Measurements from ENCODE around the gene IQCH. TPM values are rescaled to one million over a fixed set of nuclear protein-coding genes. Genes with fewer than 3 reads are reported as not detected.

The IQCH gene
- total and polyA plus RNA-seq, 9 of the 15 experiments (the other 6 are each of a cell fraction or from before 2014, with no cell fraction given), result 1.8 to 3.9 (median 2.7) TPM

GRCh38 chr15:67521029-67521782 is 266.6 kb downstream of the IQCH start, which contains the start of gene C15orf61 (continued):
- TF ChIP-seq, protein P1, sequence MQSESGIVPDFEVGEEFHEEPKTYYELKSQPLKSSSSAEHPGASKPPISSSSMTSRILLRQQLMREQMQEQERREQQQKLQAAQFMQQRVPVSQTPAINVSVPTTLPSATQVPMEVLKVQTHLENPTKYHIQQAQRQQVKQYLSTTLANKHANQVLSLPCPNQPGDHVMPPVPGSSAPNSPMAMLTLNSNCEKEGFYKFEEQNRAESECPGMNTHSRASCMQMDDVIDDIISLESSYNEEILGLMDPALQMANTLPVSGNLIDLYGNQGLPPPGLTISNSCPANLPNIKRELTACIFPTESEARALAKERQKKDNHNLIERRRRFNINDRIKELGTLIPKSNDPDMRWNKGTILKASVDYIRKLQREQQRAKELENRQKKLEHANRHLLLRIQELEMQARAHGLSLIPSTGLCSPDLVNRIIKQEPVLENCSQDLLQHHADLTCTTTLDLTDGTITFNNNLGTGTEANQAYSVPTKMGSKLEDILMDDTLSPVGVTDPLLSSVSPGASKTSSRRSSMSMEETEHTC (IDR thresholded peaks at IDR 0.05), result peak; percentile 32; the same call in 1 of the 2 replicates
- TF ChIP-seq TEAD2 (tag; IDR thresholded peaks at IDR 0.05), result no peak
- peak; percentile 59; the same call in 1 of the 2 replicates for TF ChIP-seq TARDBP (IDR thresholded peaks at IDR 0.05)
- TF ChIP-seq TAF9B (IDR thresholded peaks at IDR 0.05; ENCODE audit: partially characterized antibody), result peak; percentile 15
- TF ChIP-seq, protein P2, sequence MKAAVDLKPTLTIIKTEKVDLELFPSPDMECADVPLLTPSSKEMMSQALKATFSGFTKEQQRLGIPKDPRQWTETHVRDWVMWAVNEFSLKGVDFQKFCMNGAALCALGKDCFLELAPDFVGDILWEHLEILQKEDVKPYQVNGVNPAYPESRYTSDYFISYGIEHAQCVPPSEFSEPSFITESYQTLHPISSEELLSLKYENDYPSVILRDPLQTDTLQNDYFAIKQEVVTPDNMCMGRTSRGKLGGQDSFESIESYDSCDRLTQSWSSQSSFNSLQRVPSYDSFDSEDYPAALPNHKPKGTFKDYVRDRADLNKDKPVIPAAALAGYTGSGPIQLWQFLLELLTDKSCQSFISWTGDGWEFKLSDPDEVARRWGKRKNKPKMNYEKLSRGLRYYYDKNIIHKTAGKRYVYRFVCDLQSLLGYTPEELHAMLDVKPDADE (conservative IDR thresholded peaks at IDR 0.05; ENCODE audit: control insufficient read depth, low read depth, low read length), result peak; percentile 51
- peak; percentile 56 for TF ChIP-seq TBP (optimal IDR thresholded peaks at IDR 0.05; ENCODE audit: low read depth, low read length)
- TF ChIP-seq PTTG1 (tag; IDR thresholded peaks at IDR 0.05; ENCODE audit: low read depth), result no peak
- TF ChIP-seq ZNF436 (CRISPR knock-in tag; IDR thresholded peaks at IDR 0.05), result no peak
- peak; percentile 39; the same call in 1 of the 2 replicates for TF ChIP-seq MBD2 (IDR thresholded peaks at IDR 0.05; ENCODE audit: borderline replicate concordance, low read depth)
- TF ChIP-seq ZNF740 (CRISPR knock-in tag; IDR thresholded peaks at IDR 0.05), result peak; percentile 54; the same call in 1 of the 2 replicates
- no peak for TF ChIP-seq ZNF740 (tag; IDR thresholded peaks at IDR 0.05)
- no peak for TF ChIP-seq ETV6 (IDR thresholded peaks at IDR 0.05; ENCODE audit: borderline replicate concordance in 1 of 2, low read depth in 2 of 2, low read length in 1 of 2)
- peak; percentile 88; the same call in 1 of the 2 replicates for TF ChIP-seq ETV6 (CRISPR knock-in tag; IDR thresholded peaks at IDR 0.05; ENCODE audit: borderline replicate concordance)
- TF ChIP-seq DLX4 (CRISPR knock-in tag; IDR thresholded peaks at IDR 0.05), result no peak
- TF ChIP-seq TEAD4 (IDR thresholded peaks at IDR 0.05; ENCODE audit: low read length), result no peak
- peak; percentile 87; the same call in 1 of the 2 replicates for TF ChIP-seq TEAD4 (CRISPR knock-in tag; IDR thresholded peaks at IDR 0.05; ENCODE audit: borderline replicate concordance)
- TF ChIP-seq CBX3 (IDR thresholded peaks at IDR 0.05; ENCODE audit: borderline replicate concordance in 1 of 2, low read length in 2 of 2), result peak in 1 of 2 experiments; percentile 40; a peak in 1 of 3 replicates
- peak; percentile 72; the same call in 1 of the 2 replicates for TF ChIP-seq MED1 (CRISPR knock-in tag; IDR thresholded peaks at IDR 0.05; ENCODE audit: borderline replicate concordance)
- TF ChIP-seq HNRNPL (IDR thresholded peaks at IDR 0.05; ENCODE audit: low read depth, low read length), result peak; percentile 59; the same call in 1 of the 2 replicates
- TF ChIP-seq CSDE1 (IDR thresholded peaks at IDR 0.05), result no peak
- peak in 1 of 2 experiments; percentile 91; a peak in 2 of 4 replicates for TF ChIP-seq HDAC1 (IDR thresholded peaks at IDR 0.05)
- no peak for TF ChIP-seq ZBED1 (IDR thresholded peaks at IDR 0.05)
- TF ChIP-seq ZNF175 (CRISPR knock-in tag; IDR thresholded peaks at IDR 0.05; ENCODE audit: low read depth), result peak; percentile 56; the same call in 1 of the 2 replicates
- TF ChIP-seq SIX5 (IDR thresholded peaks at IDR 0.05; ENCODE audit: borderline replicate concordance in 1 of 2, insufficient read depth in 1 of 2, low read depth in 1 of 2, low read length in 2 of 2), result no peak
- TF ChIP-seq U2AF1 (optimal IDR thresholded peaks at IDR 0.05; ENCODE audit: low read depth, low read length), result peak; percentile 49

Measured in K562 (cell line).